Thyroid gland (tissue), 4 donors: ENCODE results near the gene TNPO1.

Experiments
- CTCF ChIP-seq, 6 experiments: fragments of 200-600 bp in 3 of 6; fragments of 450-650 bp in 3 of 6; sonication (generic) in 3 of 6; IDR thresholded peaks; one replicate each; pipeline ENCODE4 v1.5.1; 2016 to 2019; ENCODE audit warnings: antibody characterized with exemption in 6 of 6, mild to moderate bottlenecking in 2 of 6, inconsistent platforms in 1 of 6, moderate library complexity in 1 of 6
- POLR2A ChIP-seq, 2 donors: fragments of 450-650 bp; IDR thresholded peaks; one replicate each; pipeline ENCODE4 v1.6.1; 2017; ENCODE audit warnings: antibody characterized with exemption in 2 of 2, mild to moderate bottlenecking in 2 of 2, moderate library complexity in 1 of 2

- TF ChIP-seq CTCF (IDR thresholded peaks at IDR 0.05) = no peak
- TF ChIP-seq POLR2A (IDR thresholded peaks at IDR 0.05) = no peak
These were observed 25.5 kb downstream of the TNPO1 start for GRCh38 chr5:72841756-72842535.
